Measurements from ENCODE around the gene DNASE1.

The DNASE1 gene

GRCh38 chr16:3701531-3701930, 47.0 kb downstream of the DNASE1 start:
- no peak for DNase-seq

- DNase-seq, result no peak
Measured at GRCh38 chr16:3702082-3702481, 47.6 kb downstream of the DNASE1 start.

GRCh38 chr16:3706253-3707012, 51.9 kb downstream of the DNASE1 start:
- no peak for DNase-seq
